Neural crest cell (in vitro differentiated cells): Measurements from ENCODE around the gene ZNF764. TPM values are rescaled to one million over a fixed set of nuclear protein-coding genes. Genes with fewer than 3 reads are reported as not detected.

Experiments
- DNase-seq: peaks from one replicate; pipeline ENCODE4 v3.0.0; 2021; ENCODE audit warnings: low read depth, mixed read lengths, low spot score
- H3K27ac Mint-ChIP-seq: one replicate; pipeline ENCODE4 v1.8.0; 2021; ENCODE audit warnings: mild to moderate bottlenecking, mixed read lengths; ENCODE audit not compliant: unreplicated experiment
- H3K27me3 Mint-ChIP-seq: 2 replicates; pipeline ENCODE4 v1.8.0; 2021; ENCODE audit warnings: low read depth, mild to moderate bottlenecking, mixed read lengths
- H3K36me3 Mint-ChIP-seq: 2 replicates; pipeline ENCODE4 v1.8.0; 2021; ENCODE audit warnings: low read depth, mild to moderate bottlenecking, mixed read lengths
- H3K4me1 Mint-ChIP-seq: 2 replicates; pipeline ENCODE4 v1.8.0; 2021; ENCODE audit warnings: mixed read lengths
- H3K4me3 Mint-ChIP-seq: one replicate; pipeline ENCODE4 v1.8.0; 2021; ENCODE audit warnings: mild to moderate bottlenecking, mixed read lengths
- H3K9me3 Mint-ChIP-seq: 2 replicates; pipeline ENCODE4 v1.8.0; 2021; ENCODE audit warnings: mixed read lengths
- total RNA-seq: library from RNA; stranded (reverse); gene quantifications from 2 replicates; pipeline ENCODE4 v1.2.1, GENCODE V29; 2021
- TF ChIP-seq, protein P1 (sequence below): fragments of 200-600 bp; sonication (generic); conservative IDR thresholded peaks from 2 replicates; pipeline ENCODE4 v1.5.0; 2021; ENCODE audit warnings: antibody characterized with exemption, mild to moderate bottlenecking

The ZNF764 gene
- total RNA-seq, 1 donor from 2014 or later: 22.3 TPM

DNA sequence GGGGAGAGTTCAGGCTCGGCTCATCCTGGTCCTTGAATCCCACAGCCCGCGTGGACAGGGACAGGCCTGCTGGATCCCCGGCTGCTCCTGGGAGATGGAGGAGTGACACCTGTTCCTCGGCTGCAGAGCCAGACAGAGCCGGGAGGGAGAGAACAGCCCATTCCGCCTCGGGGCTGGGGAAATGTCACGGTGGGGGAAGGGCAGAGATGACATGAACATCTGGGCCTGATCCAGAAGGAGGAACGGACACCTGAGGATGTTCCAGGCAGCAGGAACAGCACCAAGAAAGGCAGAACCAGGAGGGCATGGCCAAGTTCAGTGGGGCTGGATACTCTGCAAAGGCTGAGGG is 2.1 kb downstream of the ZNF764 start:
- Mint-ChIP-seq H3K9me3 (no peaks in the 10 kb centered on the region), H3K4me3 (peak overlapping the region; percentile 96), H3K27ac (peak overlapping the region; percentile 67), H3K27me3 (no peaks in the 10 kb centered on the region), H3K4me1 (peaks cover 34% of the 10 kb centered on the region), H3K36me3 (peaks cover 15% of the 10 kb centered on the region)
- no peak for DNase-seq
- TF ChIP-seq, protein P1, sequence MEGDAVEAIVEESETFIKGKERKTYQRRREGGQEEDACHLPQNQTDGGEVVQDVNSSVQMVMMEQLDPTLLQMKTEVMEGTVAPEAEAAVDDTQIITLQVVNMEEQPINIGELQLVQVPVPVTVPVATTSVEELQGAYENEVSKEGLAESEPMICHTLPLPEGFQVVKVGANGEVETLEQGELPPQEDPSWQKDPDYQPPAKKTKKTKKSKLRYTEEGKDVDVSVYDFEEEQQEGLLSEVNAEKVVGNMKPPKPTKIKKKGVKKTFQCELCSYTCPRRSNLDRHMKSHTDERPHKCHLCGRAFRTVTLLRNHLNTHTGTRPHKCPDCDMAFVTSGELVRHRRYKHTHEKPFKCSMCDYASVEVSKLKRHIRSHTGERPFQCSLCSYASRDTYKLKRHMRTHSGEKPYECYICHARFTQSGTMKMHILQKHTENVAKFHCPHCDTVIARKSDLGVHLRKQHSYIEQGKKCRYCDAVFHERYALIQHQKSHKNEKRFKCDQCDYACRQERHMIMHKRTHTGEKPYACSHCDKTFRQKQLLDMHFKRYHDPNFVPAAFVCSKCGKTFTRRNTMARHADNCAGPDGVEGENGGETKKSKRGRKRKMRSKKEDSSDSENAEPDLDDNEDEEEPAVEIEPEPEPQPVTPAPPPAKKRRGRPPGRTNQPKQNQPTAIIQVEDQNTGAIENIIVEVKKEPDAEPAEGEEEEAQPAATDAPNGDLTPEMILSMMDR: no peak

DNA sequence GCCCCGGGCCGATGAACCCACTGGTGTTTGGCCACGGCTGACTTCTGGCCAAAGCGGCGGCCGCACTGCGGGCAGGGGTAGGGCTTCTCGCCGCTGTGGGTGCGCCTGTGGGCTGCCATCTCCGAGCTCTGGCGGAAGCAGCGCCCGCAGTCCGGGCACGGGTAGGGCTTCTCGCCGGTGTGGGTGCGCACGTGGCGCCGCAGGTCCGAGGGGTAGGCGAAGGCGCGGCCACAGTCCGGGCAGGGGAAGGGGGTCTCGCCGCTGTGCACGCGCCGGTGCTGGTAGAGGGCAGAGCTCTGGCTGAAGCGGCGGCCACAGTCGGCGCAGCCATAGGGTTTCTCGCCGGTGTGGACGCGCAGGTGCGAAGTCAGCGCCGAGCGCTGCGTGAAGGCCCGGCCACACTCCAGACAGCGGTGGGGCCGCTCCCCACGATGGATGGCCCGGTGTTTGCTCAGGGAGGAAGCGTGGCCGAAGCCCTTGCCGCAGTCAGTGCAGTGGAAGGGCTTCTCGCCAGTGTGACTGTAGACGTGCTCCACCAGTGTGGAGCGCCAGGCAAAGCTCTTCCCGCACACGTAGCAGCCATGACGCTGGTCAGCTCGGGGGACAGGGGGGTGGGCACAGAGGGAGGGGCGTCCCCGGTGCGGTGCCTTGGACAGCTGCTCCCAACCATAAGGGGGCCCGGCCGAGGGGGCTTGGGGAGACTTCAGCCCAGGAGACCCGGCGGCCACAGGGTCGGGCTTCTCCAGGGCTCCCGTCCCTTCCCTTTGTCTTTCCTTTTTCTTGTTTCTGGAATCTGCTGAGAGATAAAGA is 2.7 kb downstream of the ZNF764 start:
- Mint-ChIP-seq H3K4me3 (peak overlapping the region; percentile 96), H3K27me3 (no peaks in the 10 kb centered on the region), H3K9me3 (no peaks in the 10 kb centered on the region), H3K36me3 (peaks cover 15% of the 10 kb centered on the region), H3K27ac (peak overlapping the region; percentile 57), H3K4me1 (peaks cover 34% of the 10 kb centered on the region)
- no peak for DNase-seq
- TF ChIP-seq, protein P1: no peak

DNA sequence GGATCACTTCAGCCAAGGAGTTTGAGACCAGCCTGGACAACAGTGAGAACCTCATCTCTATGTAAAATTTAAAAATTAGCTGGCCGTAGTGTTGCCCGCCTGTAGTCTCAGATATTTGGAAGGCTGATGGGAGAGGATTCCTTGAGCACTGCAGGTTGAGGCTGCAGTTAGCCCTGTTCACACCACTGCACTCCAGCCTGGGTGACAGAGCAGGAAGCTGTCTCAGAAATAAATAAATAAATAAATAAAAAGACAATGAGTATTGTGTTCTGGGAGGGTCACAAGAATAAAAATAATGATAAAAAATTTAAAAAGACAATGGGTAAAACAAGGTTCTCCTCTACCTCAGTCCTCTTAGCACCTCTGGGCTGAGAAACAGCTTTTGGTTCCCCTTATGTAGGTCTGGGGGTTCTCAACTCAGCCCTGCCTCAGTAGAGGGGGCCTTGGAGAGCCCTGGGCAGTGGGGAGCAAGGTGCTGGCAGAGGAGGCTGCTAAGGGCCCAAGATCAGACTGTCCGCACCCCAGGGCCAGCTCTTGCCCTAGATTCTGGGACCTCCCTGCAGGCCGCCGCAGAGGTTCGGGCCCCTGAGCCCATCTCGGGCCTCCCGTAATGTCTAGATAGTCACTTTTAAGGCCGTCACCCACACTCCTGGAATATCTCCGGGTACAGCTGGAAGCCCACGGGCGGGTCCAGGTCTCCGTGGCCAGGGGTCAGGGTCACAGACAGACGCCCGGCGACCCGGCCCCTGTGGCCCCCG is 3.4 kb downstream of the ZNF764 start:
- no peaks in the 10 kb centered on the region for H3K27me3 Mint-ChIP-seq
- peaks cover 15% of the 10 kb centered on the region for H3K36me3 Mint-ChIP-seq
- DNase-seq: no peak
- H3K4me1 Mint-ChIP-seq: peaks cover 33% of the 10 kb centered on the region
- TF ChIP-seq, protein P1: no peak
- peak overlapping the region; percentile 76 for H3K4me3 Mint-ChIP-seq
- no peaks in the 10 kb centered on the region for H3K9me3 Mint-ChIP-seq
- H3K27ac Mint-ChIP-seq: no peak overlapping the region

DNA sequence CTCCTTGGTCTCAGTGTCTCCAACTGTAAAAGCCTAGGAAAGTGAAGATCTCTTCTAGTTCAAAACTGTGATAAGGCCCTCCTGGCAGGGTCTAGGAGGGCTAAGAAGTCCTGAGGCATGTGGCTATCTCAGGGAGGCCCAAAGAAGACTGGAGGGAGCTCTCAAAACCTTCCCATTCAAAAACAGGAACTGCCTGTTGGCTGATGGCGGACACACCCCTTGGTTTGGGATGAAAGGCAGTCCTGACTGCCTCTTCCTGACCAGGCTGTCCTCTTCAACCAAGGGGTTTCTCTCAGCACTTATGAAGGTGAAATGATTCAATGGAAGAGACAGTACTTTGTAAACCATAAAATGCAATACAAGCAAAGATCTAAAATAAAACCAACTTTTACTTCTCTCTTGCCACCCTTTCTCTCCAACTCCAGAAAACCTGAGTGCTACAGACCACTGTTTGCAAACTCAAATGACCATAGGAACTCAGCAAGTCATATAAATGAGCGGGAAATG is 4.7 kb downstream of the ZNF764 start:
- Mint-ChIP-seq H3K4me3 (peak overlapping the region; percentile 76), H3K9me3 (no peaks in the 10 kb centered on the region), H3K27ac (no peak overlapping the region), H3K36me3 (peaks cover 15% of the 10 kb centered on the region), H3K27me3 (no peaks in the 10 kb centered on the region), H3K4me1 (peaks cover 31% of the 10 kb centered on the region)
- DNase-seq: no peak
- TF ChIP-seq, protein P1: no peak

DNA sequence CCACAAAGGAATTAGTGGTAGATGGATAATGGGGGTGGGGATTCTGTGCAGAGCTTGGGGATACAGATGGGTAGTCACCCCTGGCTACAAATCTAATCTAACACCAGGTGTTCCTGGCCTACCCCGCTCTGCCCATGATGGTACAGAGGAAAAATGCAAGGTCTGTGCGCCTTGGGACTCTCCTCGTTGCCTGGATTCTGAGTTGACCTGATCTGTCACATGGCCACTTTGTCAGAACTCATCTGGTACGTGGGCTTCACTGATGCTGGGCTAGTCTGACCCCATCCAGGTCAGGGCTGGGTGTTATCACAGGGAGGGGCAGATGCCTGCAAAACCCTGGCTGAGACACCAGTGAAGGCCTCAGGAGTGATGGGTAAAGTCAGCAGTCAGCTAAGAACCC is 5.2 kb downstream of the ZNF764 start:
- no peaks in the 10 kb centered on the region for H3K27me3 Mint-ChIP-seq
- H3K9me3 Mint-ChIP-seq: no peaks in the 10 kb centered on the region
- H3K27ac Mint-ChIP-seq: no peak overlapping the region
- H3K36me3 Mint-ChIP-seq: peaks cover 15% of the 10 kb centered on the region
- TF ChIP-seq, protein P1: no peak
- peak overlapping the region; percentile 76 for H3K4me3 Mint-ChIP-seq
- no peak for DNase-seq
- H3K4me1 Mint-ChIP-seq: peaks cover 30% of the 10 kb centered on the region
